ENCODE measurements around the gene MUC4. TPM values are rescaled to one million over a fixed set of nuclear protein-coding genes. Genes with fewer than 3 reads are reported as not detected.

MUC4 gene
- total RNA-seq, 4 donors from 2014 or later, result 5.8 to 23.1 (median 13.0) TPM

DNA sequence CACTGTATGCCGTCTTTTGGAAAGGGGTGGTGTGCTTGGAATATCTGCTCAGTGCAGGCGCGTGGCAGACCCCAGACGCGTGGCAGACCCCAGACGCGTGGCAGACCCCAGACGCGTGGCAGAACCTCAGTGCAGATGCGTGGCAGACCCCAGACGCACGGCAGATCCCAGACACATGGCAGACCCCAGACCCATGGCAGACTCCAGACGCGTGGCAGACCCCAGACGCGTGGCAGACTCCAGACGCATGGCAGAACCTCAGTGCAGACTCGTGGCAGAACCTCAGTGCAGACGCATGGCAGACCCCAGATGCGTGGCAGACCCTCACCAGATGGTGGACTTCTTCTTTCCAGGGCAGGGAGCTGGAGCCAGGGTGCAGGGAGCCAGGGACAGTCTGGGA, 637 bp upstream of the MUC4 start:
- H3K9me3 ChIP-seq, result no peaks in the 10 kb centered on the region
- TF ChIP-seq, protein P1, sequence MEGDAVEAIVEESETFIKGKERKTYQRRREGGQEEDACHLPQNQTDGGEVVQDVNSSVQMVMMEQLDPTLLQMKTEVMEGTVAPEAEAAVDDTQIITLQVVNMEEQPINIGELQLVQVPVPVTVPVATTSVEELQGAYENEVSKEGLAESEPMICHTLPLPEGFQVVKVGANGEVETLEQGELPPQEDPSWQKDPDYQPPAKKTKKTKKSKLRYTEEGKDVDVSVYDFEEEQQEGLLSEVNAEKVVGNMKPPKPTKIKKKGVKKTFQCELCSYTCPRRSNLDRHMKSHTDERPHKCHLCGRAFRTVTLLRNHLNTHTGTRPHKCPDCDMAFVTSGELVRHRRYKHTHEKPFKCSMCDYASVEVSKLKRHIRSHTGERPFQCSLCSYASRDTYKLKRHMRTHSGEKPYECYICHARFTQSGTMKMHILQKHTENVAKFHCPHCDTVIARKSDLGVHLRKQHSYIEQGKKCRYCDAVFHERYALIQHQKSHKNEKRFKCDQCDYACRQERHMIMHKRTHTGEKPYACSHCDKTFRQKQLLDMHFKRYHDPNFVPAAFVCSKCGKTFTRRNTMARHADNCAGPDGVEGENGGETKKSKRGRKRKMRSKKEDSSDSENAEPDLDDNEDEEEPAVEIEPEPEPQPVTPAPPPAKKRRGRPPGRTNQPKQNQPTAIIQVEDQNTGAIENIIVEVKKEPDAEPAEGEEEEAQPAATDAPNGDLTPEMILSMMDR (IDR thresholded peaks at IDR 0.05), result no peak
- TF ChIP-seq POLR2A (IDR thresholded peaks at IDR 0.05), result no peak
- no peaks in the 10 kb centered on the region for H3K36me3 ChIP-seq
- no peak overlapping the region for H3K27ac ChIP-seq
- no peaks in the 10 kb centered on the region for H3K27me3 ChIP-seq
- no peak overlapping the region for H3K4me3 ChIP-seq
- no peaks in the 10 kb centered on the region for H3K4me1 ChIP-seq
- no peak for DNase-seq

DNA sequence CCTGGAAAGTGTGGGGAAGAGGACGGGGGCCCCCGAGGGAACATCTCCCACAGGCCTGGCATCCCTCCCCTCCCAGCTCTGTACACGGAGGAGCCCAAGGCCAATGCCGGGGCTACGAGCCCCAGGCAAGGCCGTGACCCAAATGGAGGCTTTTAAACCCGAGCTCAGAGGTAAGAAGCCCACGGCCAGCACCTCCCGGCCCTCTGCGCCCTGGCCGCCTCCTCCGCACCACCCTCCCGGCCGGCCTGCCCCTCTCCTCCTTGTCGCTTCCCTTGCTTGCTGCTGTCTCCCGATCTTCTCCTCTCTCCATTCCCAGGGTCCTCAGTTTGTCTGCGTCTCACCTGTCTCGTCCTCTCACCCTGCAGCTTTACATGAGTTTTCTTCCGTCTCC, 1.3 kb downstream of the MUC4 start:
- no peaks in the 10 kb centered on the region for H3K4me1 ChIP-seq
- DNase-seq, result no peak
- no peaks in the 10 kb centered on the region for H3K27me3 ChIP-seq
- H3K27ac ChIP-seq, result no peak overlapping the region
- H3K36me3 ChIP-seq, result no peaks in the 10 kb centered on the region
- no peak overlapping the region for H3K4me3 ChIP-seq
- no peaks in the 10 kb centered on the region for H3K9me3 ChIP-seq
- TF ChIP-seq, protein P1 (IDR thresholded peaks at IDR 0.05), result no peak
- TF ChIP-seq POLR2A (IDR thresholded peaks at IDR 0.05), result no peak

DNA sequence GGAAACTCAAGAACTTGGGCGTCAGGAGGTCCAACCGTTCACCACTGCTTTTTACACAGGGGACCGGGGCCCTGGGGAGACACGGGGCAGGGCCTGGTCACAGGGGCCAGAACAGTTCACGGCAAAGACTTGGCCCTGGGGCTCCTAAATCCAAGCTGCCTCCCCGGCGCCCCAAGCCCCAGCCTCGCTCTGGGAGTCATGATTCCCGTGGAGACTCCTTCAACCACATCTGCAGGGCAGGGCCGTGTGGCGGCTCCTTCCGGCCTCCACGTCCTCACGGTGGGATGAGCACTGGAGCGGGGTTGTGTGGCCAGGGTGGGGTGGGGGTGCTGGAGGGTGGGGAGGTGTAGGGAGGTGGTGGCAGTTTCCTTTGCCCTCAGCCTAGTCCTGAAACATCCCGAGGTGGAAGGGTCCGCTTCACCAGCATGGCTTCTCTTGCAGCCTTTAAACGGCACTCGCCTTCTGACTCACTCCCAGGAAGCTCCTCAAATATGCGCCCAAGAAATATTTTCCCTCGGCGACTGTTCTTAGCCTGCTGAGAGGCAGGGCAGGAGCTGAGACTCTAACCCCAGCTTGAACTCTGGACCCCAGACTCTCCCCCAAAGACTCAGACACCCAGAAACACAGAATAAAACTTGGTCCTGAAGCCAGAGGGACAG, 1.8 kb downstream of the MUC4 start:
- Histone ChIP-seq H3K9me3 (no peaks in the 10 kb centered on the region), H3K27me3 (no peaks in the 10 kb centered on the region), H3K4me3 (no peak overlapping the region), H3K27ac (no peak overlapping the region), H3K36me3 (no peaks in the 10 kb centered on the region), H3K4me1 (no peaks in the 10 kb centered on the region)
- no peak for DNase-seq
- no peak for TF ChIP-seq POLR2A (IDR thresholded peaks at IDR 0.05)
- TF ChIP-seq, protein P1 (IDR thresholded peaks at IDR 0.05), result no peak

DNA sequence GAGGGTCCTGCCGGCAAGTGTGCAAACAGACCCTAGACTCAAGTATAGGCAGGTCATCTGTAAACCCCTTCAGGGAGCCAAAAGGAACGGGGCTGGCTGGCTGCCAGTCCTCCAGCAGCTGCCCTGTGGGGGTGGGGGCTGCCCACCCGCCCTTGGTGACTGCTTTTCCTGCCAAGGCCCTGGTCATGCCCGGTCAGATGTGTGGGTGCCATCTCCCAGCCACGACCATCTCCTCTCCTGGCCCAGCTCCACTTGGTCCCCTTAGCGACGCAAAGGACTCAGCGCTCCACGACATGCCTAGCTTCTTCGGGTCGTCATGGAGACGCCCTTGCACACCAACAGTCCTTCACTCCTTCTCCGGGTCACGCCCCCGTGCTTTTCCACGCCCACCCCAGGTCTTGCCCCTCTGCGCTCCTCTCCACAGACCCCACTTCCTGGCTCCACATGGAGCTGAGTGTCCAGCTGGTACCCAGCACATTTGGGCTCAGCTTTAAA, 2.4 kb downstream of the MUC4 start:
- H3K36me3 ChIP-seq, result no peaks in the 10 kb centered on the region
- TF ChIP-seq, protein P1 (IDR thresholded peaks at IDR 0.05), result no peak
- no peak for TF ChIP-seq POLR2A (IDR thresholded peaks at IDR 0.05)
- H3K4me3 ChIP-seq, result no peak overlapping the region
- no peaks in the 10 kb centered on the region for H3K27me3 ChIP-seq
- H3K4me1 ChIP-seq, result peaks cover 0 to 5% (median 0%) of the 10 kb centered on the region in 4 donors
- DNase-seq, result peak in 1 of 3 donors; percentile 42
- no peaks in the 10 kb centered on the region for H3K9me3 ChIP-seq
- no peak overlapping the region for H3K27ac ChIP-seq

DNA sequence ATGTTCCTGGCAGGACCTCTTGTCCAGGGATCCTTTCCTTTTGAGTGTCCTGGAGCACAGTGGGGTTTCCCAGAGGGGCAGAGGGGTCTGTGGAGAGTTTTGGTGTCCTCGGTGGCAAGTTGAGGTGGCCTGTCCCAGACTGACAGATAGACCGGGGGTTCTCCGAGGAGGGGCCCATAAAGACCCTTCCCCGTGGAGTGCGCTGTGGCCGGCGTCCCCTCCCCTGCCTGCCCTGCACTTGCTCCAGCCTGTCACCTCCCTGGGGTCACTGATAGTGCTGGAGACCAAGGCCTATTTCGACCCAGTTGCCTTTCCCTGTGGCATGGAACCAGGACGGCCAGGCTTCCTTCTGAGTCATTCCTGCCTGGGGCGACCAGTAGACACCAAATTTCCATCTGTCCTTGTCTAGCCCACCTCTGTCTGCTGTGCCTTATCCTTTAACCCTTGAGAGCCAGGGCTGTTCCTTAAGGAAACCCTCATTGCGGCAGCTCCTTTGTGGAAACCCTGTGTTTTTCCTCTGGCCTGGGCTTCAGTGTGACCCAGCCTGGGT, 2.9 kb downstream of the MUC4 start:
- H3K36me3 ChIP-seq, result no peaks in the 10 kb centered on the region
- no peak for TF ChIP-seq POLR2A (IDR thresholded peaks at IDR 0.05)
- TF ChIP-seq, protein P1 (IDR thresholded peaks at IDR 0.05), result no peak
- H3K9me3 ChIP-seq, result no peaks in the 10 kb centered on the region
- no peak overlapping the region for H3K4me3 ChIP-seq
- H3K27ac ChIP-seq, result no peak overlapping the region
- DNase-seq, result no peak
- peaks cover 0 to 9% (median 0%) of the 10 kb centered on the region in 4 donors for H3K4me1 ChIP-seq
- H3K27me3 ChIP-seq, result no peaks in the 10 kb centered on the region

Measured in Peyer's patch (tissue), 4 donors.